MM.1S (cell line): ENCODE data around the gene SULF2.

ENCODE experiments used
- EZH2 ChIP-seq: fragments of 300-600 bp; sonication (generic); optimal IDR thresholded peaks from 2 replicates; pipeline ENCODE3; 2017; ENCODE audit warnings: low read depth, mild to moderate bottlenecking, antibody characterized with exemption, low read length, mixed read lengths
- TF ChIP-seq, protein P1 (sequence below): fragments of 300-600 bp; sonication (generic); IDR thresholded peaks from 2 replicates; pipeline ENCODE4 v1.5.1; 2016; ENCODE audit warnings: antibody characterized with exemption, low read length, mixed read lengths

GRCh38 chr20:47748069-47748468 is 37.2 kb downstream of the SULF2 start:
- TF ChIP-seq, protein P1, sequence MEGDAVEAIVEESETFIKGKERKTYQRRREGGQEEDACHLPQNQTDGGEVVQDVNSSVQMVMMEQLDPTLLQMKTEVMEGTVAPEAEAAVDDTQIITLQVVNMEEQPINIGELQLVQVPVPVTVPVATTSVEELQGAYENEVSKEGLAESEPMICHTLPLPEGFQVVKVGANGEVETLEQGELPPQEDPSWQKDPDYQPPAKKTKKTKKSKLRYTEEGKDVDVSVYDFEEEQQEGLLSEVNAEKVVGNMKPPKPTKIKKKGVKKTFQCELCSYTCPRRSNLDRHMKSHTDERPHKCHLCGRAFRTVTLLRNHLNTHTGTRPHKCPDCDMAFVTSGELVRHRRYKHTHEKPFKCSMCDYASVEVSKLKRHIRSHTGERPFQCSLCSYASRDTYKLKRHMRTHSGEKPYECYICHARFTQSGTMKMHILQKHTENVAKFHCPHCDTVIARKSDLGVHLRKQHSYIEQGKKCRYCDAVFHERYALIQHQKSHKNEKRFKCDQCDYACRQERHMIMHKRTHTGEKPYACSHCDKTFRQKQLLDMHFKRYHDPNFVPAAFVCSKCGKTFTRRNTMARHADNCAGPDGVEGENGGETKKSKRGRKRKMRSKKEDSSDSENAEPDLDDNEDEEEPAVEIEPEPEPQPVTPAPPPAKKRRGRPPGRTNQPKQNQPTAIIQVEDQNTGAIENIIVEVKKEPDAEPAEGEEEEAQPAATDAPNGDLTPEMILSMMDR = no peak
- TF ChIP-seq EZH2 = no peak
